Nucleus accumbens (tissue), 56 donors: ENCODE data around the gene IGFBP2.

ENCODE experiments used
- DNase-seq, 56 donors: peaks; one replicate each; lab custom pipeline; 2025; lab: John Stamatoyannopoulos, UW

The IGFBP2 gene

DNA sequence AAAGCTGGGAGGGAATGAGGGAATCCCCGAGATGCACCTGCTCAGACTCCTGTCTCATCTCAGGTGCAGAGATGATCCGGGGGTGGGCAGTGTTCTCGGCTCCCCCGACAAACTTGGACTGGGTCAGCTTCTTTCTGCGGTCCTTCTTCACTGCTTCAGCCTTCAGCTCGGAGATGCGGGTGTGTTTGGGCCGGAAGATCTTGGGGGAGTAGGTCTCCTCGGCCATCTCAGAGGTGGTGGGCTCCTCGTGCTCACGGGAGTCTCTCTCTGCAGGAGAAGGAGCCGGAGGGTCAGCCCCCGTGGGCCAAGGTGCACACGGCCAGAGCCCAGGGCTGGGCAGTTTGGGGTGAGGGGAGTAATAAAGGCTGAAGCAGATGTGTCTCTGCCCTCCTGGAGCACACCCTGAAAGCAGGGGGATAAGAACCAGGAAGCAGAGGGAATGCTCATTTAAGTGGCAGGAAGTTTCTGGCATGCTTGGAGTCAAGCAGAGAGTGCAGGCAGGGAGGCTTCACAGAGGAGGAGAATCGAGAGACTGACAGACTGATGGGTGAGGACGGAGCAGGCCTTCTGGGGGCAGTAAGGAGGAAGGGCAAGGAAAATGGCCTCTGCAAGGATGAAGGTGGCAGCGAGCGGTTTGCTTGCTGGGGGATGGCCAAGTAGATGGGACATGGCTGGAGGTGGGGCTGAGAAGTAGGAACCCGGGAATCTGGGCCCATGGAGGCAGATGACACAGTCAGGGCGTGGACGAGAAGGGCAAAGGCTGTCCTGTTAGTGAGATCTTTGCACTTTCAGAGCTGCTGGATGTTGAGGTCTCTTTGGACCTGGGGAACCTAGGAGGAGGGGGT is 45.8 kb downstream of the IGFBP2 start:
- DNase-seq, result no peak

DNA sequence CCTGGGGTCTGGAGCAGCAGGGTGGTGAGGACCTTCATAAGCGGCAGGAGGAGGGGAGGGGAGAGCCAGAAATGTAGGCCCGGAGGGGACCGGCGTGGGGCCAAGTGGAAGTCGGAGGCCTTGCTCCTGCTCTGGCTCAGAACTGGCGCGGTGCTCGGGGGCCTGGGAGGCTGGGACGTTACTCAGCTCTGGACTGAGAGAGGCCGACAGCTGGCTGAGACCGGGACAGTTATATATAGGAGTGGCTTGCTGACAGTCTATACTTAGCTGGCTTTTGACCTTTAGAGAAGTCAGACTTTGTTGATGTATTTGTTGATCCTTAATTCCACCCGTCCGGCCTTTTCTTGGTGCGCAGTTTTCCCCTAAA is 46.4 kb downstream of the IGFBP2 start:
- DNase-seq, result no peak

DNA sequence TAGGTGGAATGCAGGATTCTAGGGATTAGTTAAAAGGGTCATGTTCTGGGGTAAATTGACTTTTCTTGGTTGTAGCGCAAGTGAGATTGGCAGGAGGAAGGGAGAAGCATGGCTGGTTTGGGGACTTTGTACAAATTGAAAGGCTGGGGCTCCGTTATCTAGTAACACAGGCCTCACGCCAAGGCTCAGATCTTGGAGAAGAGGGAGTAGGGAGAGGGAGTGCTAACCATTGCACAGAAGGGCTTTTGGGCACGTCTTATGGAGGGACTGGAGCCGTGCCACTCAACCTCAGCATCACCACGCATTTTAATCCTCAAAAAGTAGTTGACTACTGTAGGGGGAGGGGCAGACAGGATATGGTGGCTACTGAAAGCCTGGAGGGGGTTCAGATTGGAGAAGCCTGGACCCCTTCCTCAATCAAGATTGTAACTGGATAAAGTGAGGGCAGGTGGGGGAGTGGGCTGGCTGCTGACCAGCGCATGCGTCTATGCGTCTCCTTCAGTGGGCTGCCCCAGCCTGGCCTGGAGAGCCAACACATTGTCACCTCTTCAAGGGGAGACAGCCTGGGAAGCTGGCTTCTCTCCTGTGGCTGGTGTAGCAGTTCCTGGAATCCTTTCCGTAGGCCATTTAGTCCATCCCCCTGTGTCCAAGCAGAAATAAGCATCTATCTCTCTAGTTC is 47.9 kb downstream of the IGFBP2 start:
- DNase-seq, result no peak

DNA sequence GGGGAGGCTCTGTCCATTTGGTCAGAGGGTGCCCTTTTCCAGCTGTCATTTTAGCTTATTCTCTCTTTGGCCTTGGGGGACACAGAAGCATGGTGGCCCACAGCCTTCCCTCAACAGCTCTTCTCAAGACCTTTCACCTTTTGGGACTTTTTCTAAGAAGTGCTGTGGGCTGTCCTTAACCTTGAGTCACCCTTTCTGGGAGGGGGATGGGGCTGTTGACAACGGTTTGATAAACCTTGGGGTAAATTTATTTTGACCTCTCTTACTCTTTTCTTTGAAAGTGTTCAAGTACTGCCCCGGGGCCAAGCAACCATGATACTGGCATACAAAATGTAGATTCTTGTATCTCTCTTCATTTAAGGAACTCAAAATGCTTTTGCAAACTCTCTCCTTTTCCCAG is 48.5 kb downstream of the IGFBP2 start:
- DNase-seq, result no peak

DNA sequence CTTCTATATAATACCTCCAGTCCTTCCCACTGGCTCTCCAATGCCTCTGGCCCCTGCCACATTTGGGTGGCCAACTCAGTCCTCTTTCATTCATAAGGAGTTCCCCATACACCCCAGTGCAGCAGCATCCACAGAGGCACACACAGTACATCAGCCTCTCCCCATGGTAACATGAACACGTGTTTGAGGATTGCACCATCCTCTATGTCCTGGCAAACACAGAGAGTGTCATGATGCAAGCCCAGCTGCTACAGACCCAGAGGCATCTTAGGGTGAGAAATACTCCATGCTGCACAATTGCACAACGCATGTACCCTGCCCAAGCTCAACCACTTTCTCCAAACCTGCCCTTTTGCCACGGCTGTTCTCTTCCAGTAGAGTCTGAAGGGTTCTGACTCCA is 50.6 kb downstream of the IGFBP2 start:
- DNase-seq, result no peak

DNA sequence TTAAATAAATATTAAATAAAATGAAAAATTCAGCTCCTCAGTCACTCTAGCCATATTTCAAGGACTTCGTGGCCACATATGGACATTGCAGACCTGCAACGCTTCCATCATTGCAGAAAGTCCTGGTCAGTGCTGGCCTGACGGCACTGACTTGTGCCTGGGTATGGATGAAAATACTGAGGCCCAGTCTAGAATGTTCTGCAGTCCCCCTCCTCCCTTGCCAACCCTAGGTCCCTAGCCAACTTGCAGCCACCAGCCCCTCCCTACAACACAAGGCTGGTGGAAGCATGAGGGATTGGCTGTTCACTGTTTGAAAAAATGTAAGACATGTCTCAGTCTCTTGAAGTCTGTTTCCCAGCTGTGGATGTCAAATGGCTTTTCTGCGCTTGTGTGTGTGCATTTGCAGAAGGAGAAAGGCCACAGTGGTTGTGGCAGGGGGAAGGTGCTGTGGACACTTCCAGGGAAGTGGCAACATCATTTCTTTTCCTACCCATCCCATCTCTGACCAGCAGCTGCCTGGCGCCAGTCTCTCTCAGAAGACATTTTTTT is 52.2 kb downstream of the IGFBP2 start:
- DNase-seq, result no peak

DNA sequence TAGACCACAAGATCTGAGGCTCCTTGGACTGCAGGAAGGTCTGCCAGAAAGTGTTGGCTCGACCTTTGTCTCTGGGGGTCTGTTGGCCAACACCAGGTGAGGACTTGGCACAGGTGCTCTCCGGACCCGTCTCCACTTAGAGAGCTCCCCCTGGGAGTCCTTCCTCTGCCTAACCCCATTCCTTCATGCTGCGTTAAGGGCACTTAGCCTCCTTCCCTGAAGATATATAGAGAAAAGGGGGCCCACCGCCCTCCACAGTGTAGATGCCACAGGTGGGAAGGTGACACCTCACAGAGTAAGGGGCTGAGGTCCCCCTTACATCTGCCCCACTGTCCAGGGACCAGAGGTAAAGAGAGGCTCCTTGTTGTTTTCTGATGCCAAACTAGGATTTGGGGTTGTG is 53.9 kb downstream of the IGFBP2 start:
- DNase-seq, result no peak

DNA sequence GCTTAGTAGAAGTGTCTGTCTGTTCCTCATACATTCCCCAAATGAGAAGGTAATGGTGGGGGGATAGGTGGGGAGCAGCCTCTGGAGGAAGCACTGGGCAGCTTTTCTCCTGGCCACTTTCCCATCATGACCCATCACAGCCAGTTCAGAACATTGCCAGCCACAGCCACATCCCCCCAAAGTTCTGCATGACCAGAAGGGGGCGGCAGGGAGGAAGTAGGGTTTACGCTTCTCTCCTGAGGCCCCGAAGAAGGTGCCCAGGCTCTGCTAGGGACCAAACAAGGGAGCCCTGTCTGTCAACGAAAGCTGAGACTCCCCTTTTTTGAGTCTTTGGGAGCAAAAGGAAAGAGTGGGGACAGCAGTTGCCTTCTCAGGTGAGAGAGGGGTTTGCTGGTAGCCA is 54.4 kb downstream of the IGFBP2 start:
- no peak for DNase-seq

DNA sequence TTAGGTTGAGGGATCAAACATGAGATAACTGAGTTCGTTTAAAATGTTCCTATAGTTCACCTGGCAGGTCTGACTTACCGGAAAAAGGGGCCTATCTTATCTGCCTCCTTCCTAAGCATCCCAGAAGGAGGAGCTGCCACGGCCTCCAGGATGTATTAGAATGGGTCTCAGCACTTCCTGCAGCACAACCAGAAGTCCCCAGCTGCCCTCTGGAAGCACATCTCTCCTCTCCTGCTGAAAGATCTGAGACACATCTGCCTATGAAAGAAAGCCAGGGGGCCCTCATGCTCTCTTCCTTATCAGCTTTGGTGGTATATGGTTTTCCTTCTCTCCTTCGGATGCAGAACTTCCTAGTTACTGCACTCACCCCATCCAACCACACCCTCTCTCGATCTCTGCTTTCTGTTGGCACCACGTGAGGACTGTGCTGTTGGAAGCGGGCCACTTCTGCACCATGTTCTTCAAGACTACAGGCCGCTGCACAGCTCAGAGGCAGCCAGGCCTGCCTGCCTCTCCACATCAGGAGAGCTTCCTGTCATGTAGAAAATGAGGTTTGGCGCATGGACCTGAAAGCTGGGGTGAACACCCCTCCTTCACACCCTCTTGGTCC is 55.6 kb downstream of the IGFBP2 start:
- DNase-seq, result peak in 1 of 56 donors; percentile 13

DNA sequence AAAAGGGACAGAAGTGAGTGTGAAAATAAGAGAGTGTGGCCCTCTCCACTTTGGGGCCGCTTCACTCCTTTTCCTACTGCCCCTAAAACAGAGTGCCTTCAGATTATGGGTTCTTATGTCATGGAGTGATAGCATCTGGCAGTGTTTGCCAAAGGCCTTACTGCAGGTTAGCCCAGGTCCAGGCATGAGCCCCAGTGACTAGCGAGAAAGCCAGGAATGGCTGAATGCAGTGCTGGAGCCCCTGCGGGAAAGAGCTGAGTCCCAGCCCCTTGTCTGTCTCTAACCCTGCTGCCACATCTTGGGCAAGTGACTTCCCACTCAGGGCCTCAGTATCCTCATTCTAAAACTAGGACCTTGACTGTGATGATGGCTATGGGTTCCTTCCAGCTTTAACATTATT is 56.2 kb downstream of the IGFBP2 start:
- no peak for DNase-seq

DNA sequence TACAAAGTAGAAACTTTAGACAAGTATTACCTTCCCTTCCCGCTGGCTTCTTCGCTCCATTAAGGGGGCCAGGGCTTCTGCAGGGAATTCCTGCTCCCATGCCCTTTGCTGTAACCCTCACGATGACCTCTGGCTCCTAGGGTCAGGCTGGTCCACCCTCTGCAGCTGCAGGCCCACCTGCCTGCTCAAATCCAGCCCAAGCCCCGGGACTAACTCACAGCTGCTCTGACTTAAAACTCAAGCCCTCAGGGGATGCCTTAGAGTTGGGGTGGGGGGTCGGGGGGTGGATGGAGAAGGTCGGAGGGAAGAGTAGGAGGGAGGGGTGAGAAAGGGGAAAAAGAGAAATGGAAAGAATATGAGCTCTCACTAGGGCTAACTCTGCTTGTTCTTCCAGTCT is 57.2 kb downstream of the IGFBP2 start:
- no peak for DNase-seq

DNA sequence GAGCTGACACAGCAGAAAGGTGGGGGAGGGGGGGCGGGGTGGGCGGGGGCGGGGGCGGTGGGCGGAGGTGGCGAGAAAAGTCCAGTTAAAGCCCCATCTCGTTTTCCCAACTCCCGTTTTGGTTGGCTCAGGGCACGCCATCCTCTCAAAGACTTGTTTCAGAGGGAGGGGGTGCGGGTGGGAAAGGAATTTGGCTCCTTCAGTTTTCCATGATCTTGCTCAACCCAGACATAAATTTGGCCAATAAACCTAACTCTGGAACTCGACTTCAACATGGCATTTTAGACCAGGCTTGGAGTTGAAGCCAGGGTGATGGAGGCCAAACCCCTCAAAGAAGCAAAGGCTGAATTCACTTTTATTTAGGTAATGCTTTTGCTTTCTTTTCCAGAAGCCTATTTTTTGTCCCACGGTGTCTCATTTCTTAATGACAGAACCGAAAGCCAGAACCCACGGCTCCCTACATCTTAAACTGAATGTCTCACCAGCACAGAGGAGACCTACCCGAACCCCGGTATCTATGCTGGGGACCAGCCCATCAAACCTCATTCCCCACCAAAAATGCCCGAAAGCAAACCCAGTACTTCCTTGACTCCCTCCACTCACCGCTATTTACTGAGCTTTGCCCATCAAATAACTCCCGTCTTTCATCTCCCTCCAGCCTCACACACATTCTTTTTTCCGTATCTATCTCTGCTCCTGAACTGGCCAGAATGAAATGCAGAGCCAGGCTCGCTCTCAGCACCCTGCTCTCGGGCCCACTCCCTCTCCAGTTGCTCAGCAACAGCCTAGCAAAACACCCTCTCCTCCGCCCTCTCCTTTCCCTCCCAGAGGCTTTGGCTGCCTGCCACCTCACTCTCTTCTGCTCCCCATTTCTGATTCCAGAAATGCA is 57.9 kb downstream of the IGFBP2 start:
- DNase-seq, result peak in 47 of 56 donors; percentile 12 to 91 (median 57)

DNA sequence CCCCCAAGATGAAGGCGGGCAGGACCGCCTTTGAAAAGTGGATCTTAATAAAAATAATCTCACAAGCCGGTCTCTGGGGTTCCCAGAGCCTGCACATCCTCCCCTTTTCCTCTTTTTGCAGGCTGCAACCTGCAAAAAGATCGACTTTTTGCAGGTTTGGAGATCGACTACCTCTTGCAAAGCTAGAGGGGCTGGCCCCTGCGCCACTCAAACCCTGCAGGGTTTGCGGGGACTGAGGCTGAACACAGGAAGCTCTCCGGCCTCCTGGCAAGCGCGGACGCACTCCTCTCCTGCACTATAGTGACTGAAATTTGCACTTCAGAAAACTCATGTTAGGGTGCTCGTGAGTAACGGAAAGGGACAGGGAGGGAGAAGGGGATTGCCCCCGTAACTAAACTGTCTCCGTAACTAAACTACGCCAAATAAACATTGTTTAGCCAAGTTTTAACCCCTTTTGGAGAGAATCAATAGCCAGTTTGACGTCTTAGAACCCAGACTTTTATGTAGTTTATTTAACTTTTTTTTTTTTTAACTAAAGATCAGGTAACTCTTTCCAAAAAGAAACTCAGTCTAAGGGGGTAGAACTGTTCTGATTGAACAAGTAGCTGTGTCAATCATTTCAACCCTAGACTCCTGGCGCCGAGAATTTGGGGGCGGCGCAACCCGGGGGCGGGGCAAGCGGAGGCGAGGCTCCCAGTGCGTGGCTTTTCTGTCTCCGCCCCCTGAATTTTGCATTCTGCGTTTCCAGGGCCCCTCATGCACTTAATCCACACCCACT is 59.6 kb downstream of the IGFBP2 start:
- DNase-seq, result peak in 46 of 56 donors; percentile 10 to 89 (median 52)

DNA sequence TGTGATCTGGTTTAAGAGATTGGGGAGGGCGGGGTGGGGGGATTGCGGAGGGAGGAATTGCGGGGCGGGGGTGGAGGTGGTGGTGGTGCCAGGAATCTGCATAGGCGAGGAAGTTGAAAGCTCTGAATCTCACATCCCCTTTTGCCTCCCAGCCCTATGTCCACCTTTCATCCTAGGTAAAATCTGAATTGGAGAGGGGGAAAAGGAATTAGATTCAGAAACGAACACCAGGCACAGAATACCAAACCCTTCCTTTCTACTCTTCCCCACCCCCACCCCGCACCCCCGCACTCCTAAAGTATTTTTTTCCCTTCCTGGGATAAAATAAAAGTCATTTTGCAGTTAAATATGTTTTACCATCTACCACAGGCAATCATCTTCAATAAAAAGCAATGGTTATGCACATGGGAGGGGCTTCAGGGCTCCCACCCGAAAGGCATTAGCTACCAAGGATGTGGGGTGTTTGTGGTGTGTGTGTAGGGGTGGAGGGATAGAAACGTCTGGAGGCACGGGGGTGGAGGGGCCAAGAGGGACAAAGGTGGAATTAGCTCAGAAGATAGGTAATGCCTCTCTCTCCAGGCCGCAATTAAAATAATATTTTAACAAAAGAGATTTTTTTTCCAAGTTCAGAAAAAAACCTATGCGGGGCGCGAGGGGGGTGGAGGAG is 60.3 kb downstream of the IGFBP2 start:
- DNase-seq, result peak in 2 of 56 donors; percentile 31 to 43

DNA sequence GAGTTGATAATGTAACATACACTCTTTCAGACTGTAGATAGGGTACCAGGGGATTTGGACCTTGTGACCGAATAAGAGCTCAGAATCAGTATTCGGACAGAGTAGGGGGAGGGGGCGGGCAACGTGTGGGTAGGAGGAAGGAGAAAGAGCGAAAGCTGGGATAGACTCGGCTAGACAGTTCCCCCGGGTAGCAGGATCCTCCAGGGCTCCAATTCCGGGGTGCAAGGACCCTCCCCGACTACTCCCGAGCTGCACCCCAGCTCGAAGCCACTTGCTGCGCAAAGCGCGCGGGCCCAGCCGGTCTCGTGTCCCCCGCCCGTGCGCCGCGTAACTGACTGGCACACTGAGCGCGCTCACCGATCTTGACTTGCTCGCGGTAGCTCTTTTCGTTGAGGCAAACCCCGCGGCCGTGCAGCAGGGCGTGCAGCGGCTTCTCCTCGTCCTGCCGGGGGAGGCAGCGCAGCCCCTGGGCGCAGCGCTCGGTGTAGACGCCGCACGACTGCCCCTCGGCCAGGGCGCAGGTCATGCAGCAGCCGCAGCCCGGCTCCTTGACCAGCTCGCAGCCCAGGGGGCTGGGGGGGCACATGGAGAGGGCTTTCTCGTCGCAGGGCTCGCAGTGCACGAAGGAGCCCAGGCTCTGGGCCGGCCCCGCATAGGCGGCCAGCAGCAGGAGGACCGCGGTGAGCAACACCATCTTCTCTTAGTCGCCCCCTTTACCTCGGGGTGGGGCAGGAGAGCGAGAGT is 61.0 kb downstream of the IGFBP2 start:
- peak in 41 of 56 donors; percentile 10 to 78 (median 44) for DNase-seq

DNA sequence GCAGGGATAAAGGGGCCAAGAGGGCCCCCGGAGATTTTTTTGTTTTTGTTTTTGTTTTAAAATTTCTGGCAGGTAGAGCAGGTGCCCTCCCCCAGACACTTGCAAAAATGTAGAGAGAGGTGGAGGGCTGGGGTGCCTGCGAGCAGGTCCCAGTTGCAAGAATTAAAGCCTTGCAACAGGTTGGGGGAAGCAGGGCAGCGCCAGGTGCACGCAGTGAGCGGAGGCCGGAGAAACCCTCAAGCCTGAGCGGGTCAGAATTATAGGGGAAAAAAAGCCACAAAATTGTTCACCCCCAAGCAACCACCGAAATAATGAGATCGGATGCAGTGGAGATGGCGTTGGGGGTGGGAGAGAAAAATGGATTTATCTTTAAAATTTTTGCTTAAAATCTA is 61.6 kb downstream of the IGFBP2 start:
- DNase-seq, result no peak

DNA sequence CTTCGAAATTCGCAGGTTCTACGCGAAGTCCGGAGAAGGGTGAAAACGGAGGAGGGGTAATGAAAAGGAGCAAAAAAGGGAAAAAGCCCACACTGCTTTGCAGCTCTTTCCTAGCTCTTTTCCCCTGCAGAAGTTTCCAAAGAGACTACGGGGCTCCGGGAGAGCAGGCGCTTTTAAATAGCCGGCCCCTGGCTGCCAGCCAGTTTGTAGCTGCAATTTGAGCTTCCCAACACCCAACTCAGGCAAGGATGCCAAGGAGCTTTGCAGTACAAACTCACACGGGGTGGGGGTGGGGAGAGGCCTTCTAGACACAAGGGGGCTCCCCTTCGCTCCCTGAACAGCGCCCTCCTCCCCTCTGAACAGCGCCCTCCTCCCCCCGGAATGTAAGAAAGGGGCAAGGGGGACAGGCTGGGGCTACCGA is 62.2 kb downstream of the IGFBP2 start, which contains the start of gene IGFBP5:
TSS of gene IGFBP5 (minus strand) at position 149 of the 421 bp plus-strand sequence. CDS start 774 bp downstream, outside the sequence.
- DNase-seq, result peak in 52 of 56 donors; percentile 7 to 91 (median 56)

DNA sequence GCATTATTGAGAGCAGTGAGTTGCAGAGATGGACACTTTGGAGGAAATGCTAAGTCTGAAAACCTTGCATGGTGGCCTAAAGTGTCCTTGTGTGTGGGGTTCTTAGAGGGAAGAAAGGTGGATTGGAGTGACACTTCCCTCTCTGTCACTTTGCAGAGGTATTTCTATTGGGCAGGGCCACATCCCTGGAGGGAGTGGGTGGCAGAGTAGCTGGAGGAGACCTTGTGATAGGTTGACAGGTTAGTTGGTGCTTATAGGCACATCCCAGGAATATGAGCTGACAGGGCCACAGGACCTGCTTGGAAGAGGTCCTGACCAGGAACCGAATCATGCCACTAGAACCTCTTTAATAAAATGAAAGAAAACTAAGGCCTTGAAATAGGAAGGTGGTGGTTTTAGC is 63.1 kb downstream of the IGFBP2 start:
- DNase-seq, result peak in 2 of 56 donors; percentile 6 to 9
